H9 (cell line): ENCODE data around the gene ARFGAP1. TPM values are rescaled to one million over a fixed set of nuclear protein-coding genes. Genes with fewer than 3 reads are reported as not detected.

Experiments used
- DNase-seq: peaks from one replicate; pipeline ENCODE4 v3.0.0-alpha.2; 2017
- H2AFZ ChIP-seq: one replicate; pipeline ENCODE4 v1.6.1; 2013; ENCODE audit warnings: mild to moderate bottlenecking, low read length, control low read depth, moderate library complexity
- H2AK5ac ChIP-seq: 2 replicates; pipeline ENCODE4 v1.6.1; 2013; ENCODE audit warnings: low read length, control low read depth, mixed read lengths; ENCODE audit not compliant: insufficient read length
- H2BK120ac ChIP-seq: one replicate; pipeline ENCODE4 v1.6.1; 2013; ENCODE audit warnings: low read depth, mild to moderate bottlenecking, low read length, control low read depth, inconsistent platforms; ENCODE audit not compliant: poor library complexity, severe bottlenecking
- H2BK12ac ChIP-seq: 2 replicates; pipeline ENCODE4 v1.6.1; 2013; ENCODE audit warnings: low read length, control low read depth, mixed read lengths, low read depth; ENCODE audit not compliant: insufficient read length
- H2BK15ac ChIP-seq: 2 replicates; pipeline ENCODE4 v1.6.1; 2013; ENCODE audit warnings: low read depth, low read length, control low read depth
- H2BK20ac ChIP-seq: one replicate; pipeline ENCODE4 v1.6.1; 2013; ENCODE audit warnings: low read depth, mild to moderate bottlenecking, low read length, control low read depth, inconsistent platforms; ENCODE audit not compliant: poor library complexity, severe bottlenecking
- H2BK5ac ChIP-seq: 2 replicates; pipeline ENCODE4 v1.6.1; 2013; ENCODE audit warnings: low read length, control low read depth, mixed read lengths; ENCODE audit not compliant: insufficient read length
- H3K14ac ChIP-seq: 2 replicates; pipeline ENCODE4 v1.6.1; 2013; ENCODE audit warnings: low read length, control low read depth; ENCODE audit not compliant: insufficient read depth
- H3K18ac ChIP-seq: 2 replicates; pipeline ENCODE4 v1.6.1; 2013; ENCODE audit warnings: low read depth, mild to moderate bottlenecking, mixed read lengths, low read length, control low read depth; ENCODE audit not compliant: insufficient read length
- H3K23ac ChIP-seq: 2 replicates; pipeline ENCODE4 v1.6.1; 2013; ENCODE audit warnings: low read length, control low read depth, mixed read lengths, low read depth; ENCODE audit not compliant: insufficient read length
- H3K23me2 ChIP-seq: 2 replicates; pipeline ENCODE4 v1.6.1; 2013; ENCODE audit warnings: low read depth, mild to moderate bottlenecking, mixed read lengths, low read length, control low read depth; ENCODE audit not compliant: insufficient read length, poor library complexity, severe bottlenecking
- H3K27ac ChIP-seq: 2 replicates; pipeline ENCODE4 v1.5.1; 2013; ENCODE audit warnings: low read length, control low read depth, mixed read lengths, low read depth; ENCODE audit not compliant: insufficient read length
- H3K27me3 ChIP-seq: 2 replicates; pipeline ENCODE4 v1.6.1; 2013; ENCODE audit warnings: low read length, control low read depth, inconsistent platforms; ENCODE audit not compliant: insufficient read depth
- H3K4ac ChIP-seq: 2 replicates; pipeline ENCODE4 v1.6.1; 2013; ENCODE audit warnings: low read depth, mild to moderate bottlenecking, control low read depth, inconsistent platforms, low read length, moderate library complexity
- H3K4me1 ChIP-seq: 2 replicates; pipeline ENCODE4 v1.6.1; 2013; ENCODE audit warnings: low read length, control low read depth, inconsistent platforms; ENCODE audit not compliant: insufficient read depth
- H3K4me2 ChIP-seq: 2 replicates; pipeline ENCODE4 v1.6.1; 2013; ENCODE audit warnings: low read length, control low read depth, mixed read lengths; ENCODE audit not compliant: insufficient read length, insufficient read depth
- H3K56ac ChIP-seq: 2 replicates; pipeline ENCODE4 v1.6.1; 2013; ENCODE audit warnings: low read depth, mild to moderate bottlenecking, mixed read lengths, low read length, control low read depth; ENCODE audit not compliant: insufficient read length
- H3K79me1 ChIP-seq: 2 replicates; pipeline ENCODE4 v1.6.1; 2013; ENCODE audit warnings: low read depth, mild to moderate bottlenecking, moderate library complexity, low read length, control low read depth, inconsistent platforms; ENCODE audit not compliant: insufficient read depth, poor library complexity, severe bottlenecking
- H3K79me2 ChIP-seq: 2 replicates; pipeline ENCODE4 v1.6.1; 2013; ENCODE audit warnings: low read length, control low read depth, inconsistent platforms; ENCODE audit not compliant: insufficient read depth
- H3K9ac ChIP-seq: 2 replicates; pipeline ENCODE4 v1.6.1; 2013; ENCODE audit warnings: low read length, control low read depth, mixed read lengths; ENCODE audit not compliant: insufficient read length; ENCODE audit errors: extremely low read depth
- H3K9me3 ChIP-seq: one replicate; pipeline ENCODE4 v1.6.1; 2013; ENCODE audit warnings: low read depth, low read length, inconsistent platforms; ENCODE audit not compliant: control insufficient read depth
- H3T11ph ChIP-seq: one replicate; pipeline ENCODE4 v1.6.1; 2013; ENCODE audit warnings: mild to moderate bottlenecking, low read length, control low read depth, inconsistent platforms
- H4K20me1 ChIP-seq: one replicate; pipeline ENCODE4 v1.6.1; 2013; ENCODE audit not compliant: control insufficient read depth, insufficient read length, insufficient read depth
- H4K5ac ChIP-seq: 2 replicates; pipeline ENCODE4 v1.6.1; 2013; ENCODE audit warnings: low read depth, mild to moderate bottlenecking, mixed read lengths, low read length, control low read depth; ENCODE audit not compliant: insufficient read length
- H4K8ac ChIP-seq: replicated peaks from 2 replicates; pipeline ENCODE4 v1.6.1; 2013; ENCODE audit warnings: low read length, control low read depth, mixed read lengths, low read depth; ENCODE audit not compliant: insufficient read length
- H4K91ac ChIP-seq: 2 replicates; pipeline ENCODE4 v1.6.1; 2013; ENCODE audit warnings: low read depth, mild to moderate bottlenecking, moderate library complexity, mixed read lengths, low read length, control low read depth; ENCODE audit not compliant: insufficient read length
- H3K27ac Mint-ChIP-seq, 3 experiments: 2 replicates in 2 of 3; 3 replicates in 1 of 3; pipeline ENCODE4 v1.8.0; 2020 to 2021; ENCODE audit warnings: mixed read lengths in 3 of 3, mild to moderate bottlenecking in 1 of 3, moderate library complexity in 1 of 3
- H3K27me3 Mint-ChIP-seq: 2 replicates; pipeline ENCODE4 v1.8.0; 2021; ENCODE audit warnings: low read depth, mild to moderate bottlenecking, moderate library complexity, mixed read lengths
- H3K36me3 Mint-ChIP-seq, 3 experiments: 2 replicates in 2 of 3; 3 replicates in 1 of 3; pipeline ENCODE4 v1.8.0; 2020 to 2021; ENCODE audit warnings: low read depth in 3 of 3, mixed read lengths in 3 of 3; ENCODE audit not compliant: insufficient read depth in 1 of 3
- H3K4me1 Mint-ChIP-seq, 2 experiments: 2 replicates each; pipeline ENCODE4 v1.8.0; 2020; ENCODE audit warnings: mixed read lengths in 2 of 2
- H3K4me3 Mint-ChIP-seq, 2 experiments: 2 replicates in 1 of 2; 3 replicates in 1 of 2; pipeline ENCODE4 v1.8.0; 2020 to 2021; ENCODE audit warnings: mild to moderate bottlenecking in 2 of 2, mixed read lengths in 2 of 2, moderate library complexity in 1 of 2
- H3K9me3 Mint-ChIP-seq, 2 experiments: 2 replicates in 1 of 2; 3 replicates in 1 of 2; pipeline ENCODE4 v1.8.0; 2020; ENCODE audit warnings: mild to moderate bottlenecking in 2 of 2, mixed read lengths in 2 of 2, moderate library complexity in 1 of 2
- CTCF ChIP-seq: fragments of 200-600 bp; sonication (generic); conservative IDR thresholded peaks from 3 replicates; pipeline ENCODE4 v1.8.0; 2021; ENCODE audit warnings: antibody characterized with exemption, mild to moderate bottlenecking
- WGBS: extraction: QIAGEN DNeasy Blood & Tissue Kit; methylation state at CpG from one replicate; pipeline ENCODE4 v1.1.7; 2013; ENCODE audit warnings: missing lambda C conversion rate, low lambda C conversion rate, mixed read lengths; ENCODE audit not compliant: insufficient read length; ENCODE audit errors: extremely low coverage; 5-methylcytosine and 5-hydroxymethylcytosine counted together
- total RNA-seq: library from RNA; stranded (reverse); gene quantifications from 2 replicates; pipeline ENCODE4 v1.2.1, GENCODE V29; 2021

Gene ARFGAP1
- total RNA-seq, 1 experiment from 2014 or later, result 114 TPM

- no peak overlapping the region for H3K4me2 ChIP-seq
- H2BK120ac ChIP-seq, result no peak overlapping the region
- peaks cover 2% of the 10 kb centered on the region; the same call in 1 of the 2 replicates for H3K4me1 ChIP-seq
- no peak overlapping the region for H3K18ac ChIP-seq
- no peaks in the 10 kb centered on the region for H3K79me2 ChIP-seq
- H3T11ph ChIP-seq, result no peak overlapping the region
- no peaks in the 10 kb centered on the region for H3K23me2 ChIP-seq
- peak overlapping the region in 1 of 3 experiments; percentile 53; a peak in 2 of 7 replicates for H3K27ac Mint-ChIP-seq
- DNase-seq, result peak; percentile 91
- no peak overlapping the region for H2AK5ac ChIP-seq
- no peak overlapping the region for H3K9ac ChIP-seq
- H3K9me3 Mint-ChIP-seq, result no peaks in the 10 kb centered on the region; a peak in 1 of 5 replicates
- no peak overlapping the region for H3K23ac ChIP-seq
- H3K9me3 ChIP-seq, result no peaks in the 10 kb centered on the region
- H3K36me3 Mint-ChIP-seq, result no peaks in the 10 kb centered on the region
- H3K27me3 ChIP-seq, result no peaks in the 10 kb centered on the region
- H2BK20ac ChIP-seq, result no peak overlapping the region
- no peak overlapping the region for H3K14ac ChIP-seq
- no peak overlapping the region for H2BK15ac ChIP-seq
- TF ChIP-seq CTCF, result peak; percentile 69
- peak overlapping the region in 1 of 2 experiments; percentile 24; a peak in 2 of 5 replicates for H3K4me3 Mint-ChIP-seq
- H2AFZ ChIP-seq, result no peak overlapping the region
- no CpG with 5 or more reads among the region's 17 CpGs for WGBS
- no peaks in the 10 kb centered on the region for H4K20me1 ChIP-seq
- no peak overlapping the region for H3K4ac ChIP-seq
- H3K79me1 ChIP-seq, result no peaks in the 10 kb centered on the region
- H4K91ac ChIP-seq, result no peak overlapping the region
- H4K5ac ChIP-seq, result no peak overlapping the region
- no peak overlapping the region for H3K27ac ChIP-seq
- H2BK12ac ChIP-seq, result no peak overlapping the region
- H3K27me3 Mint-ChIP-seq, result peaks cover 17% of the 10 kb centered on the region
- no peak overlapping the region for H4K8ac ChIP-seq
- no peak overlapping the region for H3K56ac ChIP-seq
- no peak overlapping the region for H2BK5ac ChIP-seq
- H3K4me1 Mint-ChIP-seq, result peaks cover 33 to 65% of the 10 kb centered on the region in 2 experiments
These were observed 41.8 kb upstream of the ARFGAP1 start for GRCh38 chr20:63230800-63231268.
